RWPE1 (cell line): Measurements from ENCODE around the gene TXNIP.
"Not testable (repeated sequence)": the region's sequence is repeated elsewhere in the genome, so short reads cannot be mapped to it uniquely, and the experiment has no call there.

Experiments used
- CTCF ChIA-PET: fragments of 350-600 bp; sonication (Branson Sonifier 250); formaldehyde crosslinking; extraction: SDS; loops from one replicate; lab custom pipeline; 2021; lab: Yijun Ruan, JAX
- POLR2A ChIA-PET: fragments of 400-600 bp; formaldehyde crosslinking; extraction: SDS; loops from one replicate; lab custom pipeline; 2020; ENCODE audit warnings: antibody characterized with exemption; ENCODE audit not compliant: low non-redundant PET; lab: Yijun Ruan, JAX
- DNase-seq: peaks from one replicate; pipeline ENCODE4 v3.0.0; 2012; ENCODE audit warnings: low spot score
- H3K27ac ChIP-seq: fragments of 450-650 bp; 2 replicates; pipeline ENCODE4 v1.5.1; 2017
- CTCF ChIP-seq: fragments of 450-650 bp; conservative IDR thresholded peaks from 2 replicates; pipeline ENCODE4 v1.5.1; 2017; ENCODE audit warnings: low read depth, mild to moderate bottlenecking

The TXNIP gene

GRCh38 chr1:146032631-146033219 lies 36.3 kb upstream of the TXNIP start:
- no peak for DNase-seq

GRCh38 chr1:146031476-146031875 lies 35.1 kb upstream of the TXNIP start:
- H3K27ac ChIP-seq, result no peak overlapping the region
- ChIA-PET CTCF (no interaction called here), POLR2A (no interaction called here)
- DNase-seq, result no peak
- TF ChIP-seq CTCF, result no peak

More at GRCh38 chr1:146032631-146033219, 36.3 kb upstream of the TXNIP start:
- POLR2A ChIA-PET, result no interaction called here
- CTCF ChIA-PET, result interaction anchor here (0.7 to 1.6 kb wide), 3 partner anchors 22 to 176 kb away, joined by 3 to 6 read pairs (median 4); no protein-coding TSS in a partner anchor
- H3K27ac ChIP-seq, result no peak overlapping the region
- peak; percentile 34 for TF ChIP-seq CTCF

GRCh38 chr1:146029117-146029516 lies 32.7 kb upstream of the TXNIP start:
- TF ChIP-seq CTCF, result no peak
- no peak for DNase-seq
- POLR2A ChIA-PET, result interaction anchor here (0.7 kb wide), 1 partner anchor 108 kb away, joined by 5 read pairs; no protein-coding TSS in a partner anchor
- CTCF ChIA-PET, result interaction anchor here (0.6 kb wide), 1 partner anchor 13 kb away, joined by 3 read pairs; no protein-coding TSS in a partner anchor
- H3K27ac ChIP-seq, result no peak overlapping the region

- CTCF ChIA-PET, result interaction anchor here (0.6 to 1.5 kb wide), 2 partner anchors 69 to 271 kb away, joined by 3 to 4 read pairs; partner anchors contain the start of gene LIX1L
- POLR2A ChIA-PET, DNase-seq, H3K27ac ChIP-seq: not testable (repeated sequence)
These were observed 30.3 kb upstream of the TXNIP start for GRCh38 chr1:146026650-146027049.

- DNase-seq, POLR2A ChIA-PET, H3K27ac ChIP-seq: not testable (repeated sequence)
- CTCF ChIA-PET, result interaction anchor here (1.5 to 1.7 kb wide), 2 partner anchors 49 to 68 kb away, joined by 3 to 4 read pairs; partner anchors contain the start of gene LIX1L
These were observed 29.6 kb upstream of the TXNIP start for GRCh38 chr1:146025787-146026495.

GRCh38 chr1:146022403-146023127 lies 26.2 kb upstream of the TXNIP start:
- no peak for TF ChIP-seq CTCF
- ChIA-PET POLR2A (interaction anchor here (0.5 kb wide), 1 partner anchor 15 kb away, joined by 3 read pairs; no protein-coding TSS in a partner anchor), CTCF (interaction anchor here (0.6 to 1.7 kb wide), 3 partner anchors 15 to 177 kb away, joined by 3 to 6 read pairs (median 4); partner anchors contain the start of gene NUDT17)
- DNase-seq, result no peak
- H3K27ac ChIP-seq, result no peak overlapping the region
